Measurements from ENCODE around the gene HRG.
"Not testable (repeated sequence)": the region's sequence is repeated elsewhere in the genome, so short reads cannot be mapped to it uniquely, and the experiment has no call there.

DNA sequence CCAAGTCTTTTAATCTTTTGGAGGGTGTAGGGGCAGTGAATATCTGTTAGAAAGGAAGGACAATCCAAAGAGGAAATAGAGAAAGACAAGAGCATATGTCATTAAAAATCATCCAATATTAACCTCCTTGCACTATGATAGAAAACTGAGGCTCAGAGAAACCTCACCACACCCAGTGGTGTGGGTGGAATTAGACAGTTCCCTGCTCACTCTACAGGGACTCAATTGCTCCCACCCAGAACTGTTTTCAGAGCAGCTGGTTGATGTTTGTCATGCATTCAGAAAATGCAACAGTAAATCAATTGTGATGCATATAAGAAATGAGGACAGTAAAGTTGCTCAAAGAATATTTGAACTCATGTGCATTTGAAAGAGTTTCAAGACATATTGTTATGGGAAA is 36.6 kb downstream of the HRG start:
- TF ChIP-seq, protein P1, sequence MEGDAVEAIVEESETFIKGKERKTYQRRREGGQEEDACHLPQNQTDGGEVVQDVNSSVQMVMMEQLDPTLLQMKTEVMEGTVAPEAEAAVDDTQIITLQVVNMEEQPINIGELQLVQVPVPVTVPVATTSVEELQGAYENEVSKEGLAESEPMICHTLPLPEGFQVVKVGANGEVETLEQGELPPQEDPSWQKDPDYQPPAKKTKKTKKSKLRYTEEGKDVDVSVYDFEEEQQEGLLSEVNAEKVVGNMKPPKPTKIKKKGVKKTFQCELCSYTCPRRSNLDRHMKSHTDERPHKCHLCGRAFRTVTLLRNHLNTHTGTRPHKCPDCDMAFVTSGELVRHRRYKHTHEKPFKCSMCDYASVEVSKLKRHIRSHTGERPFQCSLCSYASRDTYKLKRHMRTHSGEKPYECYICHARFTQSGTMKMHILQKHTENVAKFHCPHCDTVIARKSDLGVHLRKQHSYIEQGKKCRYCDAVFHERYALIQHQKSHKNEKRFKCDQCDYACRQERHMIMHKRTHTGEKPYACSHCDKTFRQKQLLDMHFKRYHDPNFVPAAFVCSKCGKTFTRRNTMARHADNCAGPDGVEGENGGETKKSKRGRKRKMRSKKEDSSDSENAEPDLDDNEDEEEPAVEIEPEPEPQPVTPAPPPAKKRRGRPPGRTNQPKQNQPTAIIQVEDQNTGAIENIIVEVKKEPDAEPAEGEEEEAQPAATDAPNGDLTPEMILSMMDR (IDR thresholded peaks at IDR 0.05; ENCODE audit: extremely low read depth in 1 of 2, insufficient read depth in 1 of 2, low read depth in 1 of 2, low read length in 2 of 2) = not testable (repeated sequence)
- not testable (repeated sequence) for TF ChIP-seq EZH2 (IDR thresholded peaks at IDR 0.05; ENCODE audit: borderline replicate concordance, low read depth, low read length, severe bottlenecking); POLR2A (IDR thresholded peaks at IDR 0.05; ENCODE audit: low read depth, low read length); POLR2AphosphoS5 (IDR thresholded peaks at IDR 0.05; ENCODE audit: insufficient read depth, low read depth, low read length); FOS (IDR thresholded peaks at IDR 0.05; ENCODE audit: borderline replicate concordance, insufficient read depth, low read length); MYC (IDR thresholded peaks at IDR 0.05; ENCODE audit: low read depth, low read length)
- TF ChIP-seq, protein P2, sequence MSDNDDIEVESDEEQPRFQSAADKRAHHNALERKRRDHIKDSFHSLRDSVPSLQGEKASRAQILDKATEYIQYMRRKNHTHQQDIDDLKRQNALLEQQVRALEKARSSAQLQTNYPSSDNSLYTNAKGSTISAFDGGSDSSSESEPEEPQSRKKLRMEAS (IDR thresholded peaks at IDR 0.05; ENCODE audit: insufficient read depth, insufficient read length) = not testable (repeated sequence)

All from endothelial cell of umbilical vein (primary cell).